ENCODE results near the gene PRKAR1A.

Gene PRKAR1A

GRCh38 chr17:68588362-68588761 is 76.1 kb downstream of the PRKAR1A start:
- no peaks in the 10 kb centered on the region for H4K20me1 ChIP-seq (ENCODE audit: low read depth, low read length)
- H3K4me2 ChIP-seq (ENCODE audit: low read depth, low read length, poor library complexity, severe bottlenecking), result no peak overlapping the region
- H3K36me3 ChIP-seq (ENCODE audit: low read length), result no peaks in the 10 kb centered on the region
- H3F3A ChIP-seq (ENCODE audit: insufficient read depth), result no peaks in the 10 kb centered on the region
- TF ChIP-seq EZH2phosphoT487 (conservative IDR thresholded peaks at IDR 0.05; ENCODE audit: low read length) (no peak), CTCF (IDR thresholded peaks at IDR 0.05; ENCODE audit: insufficient read depth, low read length, poor library complexity, severe bottlenecking) (no peak)
- no peaks in the 10 kb centered on the region for H3K9me2 ChIP-seq (replicated peaks; ENCODE audit: insufficient read depth, low read length)
- no peak overlapping the region for H3K9ac ChIP-seq (ENCODE audit: low read length)
- no peak overlapping the region for H2AFZ ChIP-seq (ENCODE audit: low read depth, low read length, severe bottlenecking)
- no peak overlapping the region for H3K4me3 ChIP-seq (ENCODE audit: insufficient read depth, low read length, poor library complexity, severe bottlenecking)
- H3K9me3 ChIP-seq (ENCODE audit: insufficient read depth, low read length), result no peaks in the 10 kb centered on the region
- H3K79me2 ChIP-seq (ENCODE audit: insufficient read depth, low read length), result no peaks in the 10 kb centered on the region
- H3K27ac ChIP-seq (ENCODE audit: low read depth, low read length), result no peak overlapping the region
- no peaks in the 10 kb centered on the region for H3K27me3 ChIP-seq (ENCODE audit: low read length)

- Histone ChIP-seq H3K9me3 (ENCODE audit: insufficient read depth, low read length) (no peaks in the 10 kb centered on the region), H3K27me3 (ENCODE audit: low read length) (no peaks in the 10 kb centered on the region), H2AFZ (ENCODE audit: low read depth, low read length, severe bottlenecking) (no peak overlapping the region), H3F3A (ENCODE audit: insufficient read depth) (no peaks in the 10 kb centered on the region), H3K4me2 (ENCODE audit: low read depth, low read length, poor library complexity, severe bottlenecking) (no peak overlapping the region), H3K4me3 (ENCODE audit: insufficient read depth, low read length, poor library complexity, severe bottlenecking) (no peak overlapping the region), H3K9ac (ENCODE audit: low read length) (no peak overlapping the region), H3K36me3 (ENCODE audit: low read length) (no peaks in the 10 kb centered on the region), H3K9me2 (replicated peaks; ENCODE audit: insufficient read depth, low read length) (no peaks in the 10 kb centered on the region), H3K79me2 (ENCODE audit: insufficient read depth, low read length) (no peaks in the 10 kb centered on the region), H3K27ac (ENCODE audit: low read depth, low read length) (no peak overlapping the region), H4K20me1 (ENCODE audit: low read depth, low read length) (no peaks in the 10 kb centered on the region)
- no peak for TF ChIP-seq CTCF (IDR thresholded peaks at IDR 0.05; ENCODE audit: insufficient read depth, low read length, poor library complexity, severe bottlenecking)
- no peak for TF ChIP-seq EZH2phosphoT487 (conservative IDR thresholded peaks at IDR 0.05; ENCODE audit: low read length)
Observed at GRCh38 chr17:68589086-68589485, 76.9 kb downstream of the PRKAR1A start.

GRCh38 chr17:68591583-68591982 is 79.4 kb downstream of the PRKAR1A start:
- Histone ChIP-seq H3K27me3 (ENCODE audit: low read length) (no peaks in the 10 kb centered on the region), H3K4me3 (ENCODE audit: insufficient read depth, low read length, poor library complexity, severe bottlenecking) (no peak overlapping the region), H3K27ac (ENCODE audit: low read depth, low read length) (no peak overlapping the region), H3K9me3 (ENCODE audit: insufficient read depth, low read length) (no peaks in the 10 kb centered on the region), H3K36me3 (ENCODE audit: low read length) (no peaks in the 10 kb centered on the region), H4K20me1 (ENCODE audit: low read depth, low read length) (no peaks in the 10 kb centered on the region), H3F3A (ENCODE audit: insufficient read depth) (no peaks in the 10 kb centered on the region), H3K9me2 (replicated peaks; ENCODE audit: insufficient read depth, low read length) (no peaks in the 10 kb centered on the region), H3K4me2 (ENCODE audit: low read depth, low read length, poor library complexity, severe bottlenecking) (no peak overlapping the region), H3K9ac (ENCODE audit: low read length) (no peak overlapping the region), H2AFZ (ENCODE audit: low read depth, low read length, severe bottlenecking) (no peak overlapping the region), H3K79me2 (ENCODE audit: insufficient read depth, low read length) (no peaks in the 10 kb centered on the region)
- TF ChIP-seq CTCF (IDR thresholded peaks at IDR 0.05; ENCODE audit: insufficient read depth, low read length, poor library complexity, severe bottlenecking) (no peak), EZH2phosphoT487 (conservative IDR thresholded peaks at IDR 0.05; ENCODE audit: low read length) (no peak)
